ENCODE measurements around the gene NEDD9. TPM values are rescaled to one million over a fixed set of nuclear protein-coding genes. Genes with fewer than 3 reads are reported as not detected.

The NEDD9 gene
- polyA plus RNA-seq, 1 donor: 67.0 TPM

- DNase-seq: no peak
These were observed 29.8 kb upstream of the NEDD9 start for GRCh38 chr6:11262242-11262641.

DNA sequence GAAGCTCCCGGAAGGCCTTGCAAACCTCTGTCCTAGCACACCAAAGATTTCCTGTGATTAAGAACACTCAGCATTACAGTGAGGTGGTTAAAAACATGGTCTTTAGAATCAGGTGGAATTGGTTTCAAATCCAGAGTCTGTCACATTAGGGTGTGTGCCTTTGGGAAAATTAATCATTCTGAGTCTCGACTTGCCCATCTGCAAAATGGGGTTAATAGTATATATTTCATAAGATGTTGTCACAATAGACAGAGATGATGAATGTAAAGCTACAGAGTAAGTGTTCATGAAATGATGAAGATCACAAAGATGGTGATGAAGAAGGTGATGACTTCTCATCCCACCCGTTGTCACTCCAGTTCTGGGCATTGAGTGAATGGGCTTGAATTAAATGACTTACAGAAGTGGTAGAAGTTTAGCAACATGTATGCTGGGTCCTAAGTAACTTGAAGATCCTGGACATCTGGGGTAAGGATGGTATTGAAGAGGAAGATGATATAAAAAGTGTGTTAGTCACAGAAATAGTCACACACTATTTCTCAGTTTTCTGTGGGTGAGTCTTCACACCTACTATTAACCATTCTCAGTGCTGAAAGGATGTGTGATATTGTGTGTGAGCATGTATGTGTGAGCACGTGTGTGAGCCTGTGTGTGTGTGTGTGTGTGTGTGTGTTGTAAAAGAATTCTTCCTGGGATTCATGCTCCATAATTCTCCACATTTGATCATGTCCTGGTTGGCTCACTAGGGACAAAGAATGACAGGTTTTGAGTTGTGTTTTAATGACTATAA, 28.0 kb upstream of the NEDD9 start:
- no peak for DNase-seq

GRCh38 chr6:11258260-11259237, 26.1 kb upstream of the NEDD9 start:
- no peak for DNase-seq

DNA sequence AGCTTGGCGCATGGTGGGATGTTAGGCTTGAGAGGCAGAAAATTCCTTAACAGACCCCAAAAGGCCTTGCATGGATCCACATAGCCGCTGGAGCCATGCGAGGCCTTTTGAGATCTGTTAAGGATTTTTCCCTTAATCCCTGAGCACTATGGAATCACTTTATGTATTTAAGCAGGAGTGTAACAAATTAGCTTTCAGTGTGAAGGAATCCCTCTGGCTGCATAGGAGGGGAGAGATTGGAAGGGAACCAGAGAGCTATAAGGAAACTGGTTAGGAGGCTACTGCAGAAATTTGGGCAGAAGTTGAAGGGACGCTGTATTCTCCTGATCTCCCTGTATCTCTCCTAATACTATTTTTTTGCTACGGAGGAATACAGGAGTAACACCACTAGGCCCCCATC, 23.1 kb upstream of the NEDD9 start:
- DNase-seq: no peak

DNA sequence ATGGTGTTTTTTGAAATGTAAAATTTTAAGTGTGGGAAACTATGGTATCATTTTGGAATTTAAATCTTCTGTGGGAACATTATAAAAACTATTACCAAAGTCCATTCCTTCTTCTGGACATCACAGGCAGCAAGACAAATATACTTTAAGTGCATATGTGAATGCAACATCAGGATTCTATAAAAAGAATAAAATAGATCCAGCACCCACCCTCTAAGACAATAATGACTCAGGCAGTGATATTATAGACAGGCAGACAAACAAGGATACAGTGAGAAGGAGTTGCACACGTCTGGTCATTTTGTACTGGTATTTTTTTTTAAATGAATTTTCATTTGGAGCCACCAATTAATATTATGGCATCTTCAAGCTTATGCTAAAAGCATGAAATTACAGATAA, 21.1 kb upstream of the NEDD9 start:
- no peak for DNase-seq

GRCh38 chr6:11251553-11252360, 19.3 kb upstream of the NEDD9 start:
- no peak for DNase-seq

- DNase-seq: no peak
These were observed 17.6 kb upstream of the NEDD9 start for GRCh38 chr6:11250108-11250507.

DNA sequence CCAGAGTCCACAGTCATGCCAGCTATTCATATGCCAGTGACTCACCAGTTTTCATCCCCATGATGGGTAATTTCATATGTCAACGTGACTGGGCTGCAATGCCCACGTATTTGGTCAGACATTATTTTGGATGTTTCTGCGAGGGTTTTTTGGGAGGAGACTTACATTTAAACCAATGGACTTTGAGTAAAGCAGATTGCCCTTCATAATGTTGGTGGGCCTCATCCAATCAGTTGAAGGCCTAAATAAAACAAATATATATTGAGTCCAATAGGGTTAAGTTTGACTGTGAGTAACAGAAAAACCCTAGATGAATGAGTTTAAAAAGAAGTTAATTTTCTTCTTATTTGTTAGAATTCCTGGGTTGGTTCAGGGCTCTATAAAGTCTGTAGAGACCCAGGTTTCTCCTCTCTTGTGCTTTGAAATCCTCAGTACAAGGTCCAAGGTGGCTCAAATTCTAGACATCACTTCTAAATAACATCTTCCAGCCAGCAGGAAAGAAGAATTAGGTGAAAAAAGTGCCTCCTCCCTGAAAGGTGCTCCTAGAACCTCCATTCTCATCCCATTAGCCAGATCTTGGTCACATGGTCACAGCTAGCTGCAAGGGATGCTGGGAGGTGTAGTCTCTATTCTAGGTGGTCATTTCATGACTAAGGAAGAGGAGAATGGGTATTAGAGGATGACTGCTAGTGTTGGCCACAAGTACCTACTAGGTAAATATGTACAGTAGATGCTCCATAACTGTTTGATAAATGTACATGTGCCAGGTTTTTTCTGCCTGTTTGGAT, 16.7 kb upstream of the NEDD9 start:
- no peak for DNase-seq

DNA sequence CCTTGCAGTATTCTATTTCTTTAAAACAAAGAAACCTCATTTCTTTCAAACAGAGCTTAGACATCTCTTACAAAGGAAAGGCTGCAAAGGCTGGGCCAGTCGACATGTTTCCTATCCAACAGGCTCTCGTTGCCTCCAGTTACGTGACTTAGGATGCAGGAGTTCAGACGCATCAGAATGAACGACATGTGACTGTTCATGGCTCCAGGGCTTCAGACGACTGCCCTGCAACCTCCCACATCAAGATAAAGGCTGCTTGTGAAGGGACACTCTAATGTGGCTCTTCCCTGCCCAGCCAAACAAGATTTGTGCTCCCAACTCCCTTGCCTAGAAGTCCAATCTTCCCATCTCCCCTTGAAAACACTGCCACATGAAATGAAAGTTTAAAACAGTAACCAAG, 14.3 kb upstream of the NEDD9 start:
- no peak for DNase-seq

GRCh38 chr6:11245381-11246256, 13.2 kb upstream of the NEDD9 start:
- DNase-seq: no peak

GRCh38 chr6:11244387-11245126, 12.1 kb upstream of the NEDD9 start:
- DNase-seq: no peak

DNA sequence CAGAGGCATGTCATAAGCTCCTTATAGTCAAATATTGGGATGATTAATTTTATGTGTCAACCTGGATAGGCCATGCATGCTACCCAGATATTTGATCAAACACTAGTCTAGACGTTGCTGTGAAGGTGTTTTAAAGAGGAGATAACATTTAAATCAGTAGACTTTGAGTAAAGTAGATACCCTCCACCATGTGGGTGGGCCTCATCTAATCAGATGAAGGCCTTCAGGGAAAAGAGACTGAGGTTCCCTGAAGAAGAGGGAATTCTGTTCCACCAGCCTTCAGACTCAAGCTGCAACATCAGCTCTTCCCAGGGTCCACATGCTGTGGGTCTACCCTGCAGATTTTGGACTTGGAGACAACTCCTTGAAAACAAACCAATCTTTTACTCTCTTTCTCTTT, 11.4 kb upstream of the NEDD9 start:
- no peak for DNase-seq

DNA sequence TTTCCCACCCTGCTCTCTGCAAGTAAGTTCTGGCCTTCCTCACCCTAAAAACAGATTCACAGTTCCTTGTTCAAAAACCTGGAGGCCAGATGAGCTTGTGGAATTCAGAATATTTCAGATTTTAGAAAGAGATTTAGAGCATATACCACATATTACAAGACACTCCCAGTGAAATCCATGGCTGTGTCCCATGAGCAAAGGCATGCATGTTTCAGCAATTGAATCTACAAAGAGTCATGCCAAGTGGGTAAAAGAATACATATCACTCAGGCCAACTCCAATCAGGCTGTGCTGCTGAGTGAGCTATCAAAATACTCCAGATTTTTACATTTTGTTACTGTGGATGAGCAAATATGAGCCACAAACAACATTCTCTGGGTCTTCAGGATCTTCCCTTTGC, 10.2 kb upstream of the NEDD9 start:
- DNase-seq: no peak

GRCh38 chr6:11241793-11242201, 9.3 kb upstream of the NEDD9 start:
- DNase-seq: no peak

- DNase-seq: no peak
These were observed 8.8 kb upstream of the NEDD9 start for GRCh38 chr6:11241154-11241792.

DNA sequence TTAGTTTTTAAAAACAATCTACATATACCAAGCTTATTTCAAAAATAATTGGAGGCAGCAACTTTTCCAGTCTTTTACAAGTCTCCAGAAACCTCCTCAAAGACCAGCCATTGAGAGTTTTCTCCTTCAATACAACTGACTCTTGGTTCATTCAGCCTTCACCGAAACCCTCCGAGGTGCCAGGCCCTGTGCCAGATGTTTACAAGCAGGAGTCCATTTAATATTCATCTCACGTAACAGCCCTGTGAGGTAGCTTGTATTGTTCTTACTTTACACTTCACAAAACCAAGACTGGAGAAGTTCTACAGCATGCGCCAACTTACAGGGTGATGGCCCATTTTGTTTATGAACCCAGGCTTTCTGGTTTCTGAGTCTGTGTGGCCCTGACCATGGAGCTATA, 5.5 kb upstream of the NEDD9 start:
- DNase-seq: no peak

DNA sequence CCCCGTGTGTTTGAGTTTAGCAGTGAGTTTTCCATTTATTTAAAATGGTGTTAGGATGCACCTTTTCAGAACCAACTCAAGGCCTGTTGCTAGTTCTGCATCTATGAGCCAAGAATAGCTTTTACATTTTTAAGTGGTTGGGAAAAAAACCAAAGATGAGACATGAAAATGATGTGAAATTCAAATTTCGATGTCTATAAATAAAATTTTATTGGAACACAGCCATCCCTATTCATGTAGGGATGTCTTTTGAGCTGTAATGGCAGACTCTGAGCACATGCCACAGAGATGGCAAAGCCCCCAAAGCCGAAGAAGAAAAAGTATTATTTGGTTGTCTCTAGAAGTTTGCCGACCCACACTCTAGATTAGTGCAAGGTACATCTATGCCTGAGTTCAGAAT, 5.0 kb upstream of the NEDD9 start:
- DNase-seq: no peak

GRCh38 chr6:11236915-11237314, 4.4 kb upstream of the NEDD9 start:
- no peak for DNase-seq

DNA sequence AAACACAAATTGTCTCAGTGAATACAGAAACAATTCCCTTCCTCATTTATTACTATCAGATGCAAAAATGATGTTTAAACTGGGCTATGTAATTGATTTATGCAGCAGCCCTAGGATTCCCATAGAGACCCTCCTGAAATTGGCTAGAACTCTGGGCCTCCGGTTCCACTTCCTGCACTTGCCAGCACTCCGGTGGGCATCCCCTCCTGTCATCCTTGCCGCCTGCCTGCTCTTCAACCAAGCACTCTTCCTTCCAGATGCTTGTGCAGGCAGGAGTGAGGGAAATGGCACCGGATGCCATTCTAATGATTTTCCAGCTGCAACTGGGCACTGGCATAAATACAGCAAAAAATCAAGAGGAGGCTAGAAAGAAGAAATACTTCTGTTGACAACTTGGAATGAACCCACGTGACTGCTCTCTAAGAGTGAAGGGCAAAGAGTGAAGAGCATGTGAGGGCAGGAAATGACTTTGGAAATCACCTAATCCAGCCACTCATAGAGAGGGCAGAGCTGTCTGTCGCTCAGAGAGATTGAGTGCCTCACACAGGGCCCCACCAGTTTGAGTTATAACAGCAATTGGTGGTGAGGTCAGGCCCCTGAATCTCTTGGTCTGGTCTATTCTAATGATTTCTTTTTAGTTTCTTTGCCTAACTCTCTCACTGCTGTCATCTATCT, 3.7 kb upstream of the NEDD9 start:
- no peak for DNase-seq
